ENCODE measurements around the gene GKN2. TPM values are rescaled to one million over a fixed set of nuclear protein-coding genes. Genes with fewer than 3 reads are reported as not detected.

The GKN2 gene
- total RNA-seq (2022) (not detected in 2 replicates), Bru-seq, nascent RNA (not detected), BruChase-seq, experiment 1, labeled RNA remaining after a 6-hour chase (not detected), BruChase-seq, experiment 2, labeled RNA remaining after a 2-hour chase (not detected)
- long read RNA-seq: 0 reads

GRCh38 chr2:68952887-68953521 is at the start of gene GKN2:
Gene GKN2 (minus strand): TSS chr2:68952893. CDS start chr2:68952861, 32 bp downstream.
- CTCF ChIA-PET: no interaction called here
- BruUV-seq (replicated peaks): no TSS peak
- Mint-ChIP-seq H3K4me1 (ENCODE audit: low read depth, unreplicated experiment) (no peaks in the 10 kb centered on the region), H3K36me3 (ENCODE audit: insufficient read depth, unreplicated experiment) (no peaks in the 10 kb centered on the region), H3K27ac (ENCODE audit: unreplicated experiment) (no peak within 1 kb of the TSS), H3K4me3 (ENCODE audit: low read depth, unreplicated experiment) (no peak within 1 kb of the TSS), H3K9me3 (ENCODE audit: low read depth, unreplicated experiment) (no peaks in the 10 kb centered on the region), H3K27me3 (ENCODE audit: unreplicated experiment) (peaks cover 74% of the 10 kb centered on the region)
- no peak for TF ChIP-seq CTCF (IDR thresholded peaks at IDR 0.05; ENCODE audit: unreplicated experiment)
- DNase-seq: no peak
- intact Hi-C loops (cut with micrococcal nuclease; ENCODE audit: unreplicated experiment): no loop called here

- Mint-ChIP-seq H3K27ac (ENCODE audit: unreplicated experiment) (no peak overlapping the region), H3K9me3 (ENCODE audit: low read depth, unreplicated experiment) (peaks cover 14% of the 10 kb centered on the region), H3K27me3 (ENCODE audit: unreplicated experiment) (peaks cover 77% of the 10 kb centered on the region), H3K36me3 (ENCODE audit: insufficient read depth, unreplicated experiment) (no peaks in the 10 kb centered on the region), H3K4me1 (ENCODE audit: low read depth, unreplicated experiment) (no peaks in the 10 kb centered on the region), H3K4me3 (ENCODE audit: low read depth, unreplicated experiment) (no peak overlapping the region)
- no peak for TF ChIP-seq CTCF (IDR thresholded peaks at IDR 0.05; ENCODE audit: unreplicated experiment)
- DNase-seq: no peak
- intact Hi-C loops (cut with micrococcal nuclease; ENCODE audit: unreplicated experiment): no loop called here
- BruUV-seq (replicated peaks): no TSS peak
- CTCF ChIA-PET: no interaction called here
These were observed 49.2 kb upstream of the GKN2 start for GRCh38 chr2:69001879-69002278.

GRCh38 chr2:68997401-68997800 is 44.7 kb upstream of the GKN2 start:
- no peak for TF ChIP-seq CTCF (IDR thresholded peaks at IDR 0.05; ENCODE audit: unreplicated experiment)

GRCh38 chr2:68995916-68996315 is 43.2 kb upstream of the GKN2 start:
- no peaks in the 10 kb centered on the region for H3K4me1 Mint-ChIP-seq (ENCODE audit: low read depth, unreplicated experiment)
- peaks cover 76% of the 10 kb centered on the region for H3K27me3 Mint-ChIP-seq (ENCODE audit: unreplicated experiment)
- intact Hi-C loops (cut with micrococcal nuclease; ENCODE audit: unreplicated experiment): no loop called here
- CTCF ChIA-PET: no interaction called here
- no peak for TF ChIP-seq CTCF (IDR thresholded peaks at IDR 0.05; ENCODE audit: unreplicated experiment)
- no TSS peak for BruUV-seq (replicated peaks)
- DNase-seq: no peak
- H3K9me3 Mint-ChIP-seq (ENCODE audit: low read depth, unreplicated experiment): no peaks in the 10 kb centered on the region
- H3K36me3 Mint-ChIP-seq (ENCODE audit: insufficient read depth, unreplicated experiment): no peaks in the 10 kb centered on the region
- no peak overlapping the region for H3K27ac Mint-ChIP-seq (ENCODE audit: unreplicated experiment)
- no peak overlapping the region for H3K4me3 Mint-ChIP-seq (ENCODE audit: low read depth, unreplicated experiment)

More at GRCh38 chr2:68997401-68997800, 44.7 kb upstream of the GKN2 start:
- intact Hi-C loops (cut with micrococcal nuclease; ENCODE audit: unreplicated experiment): no loop called here
- BruUV-seq (replicated peaks): no TSS peak
- CTCF ChIA-PET: interaction anchor here (0.8 kb wide), 1 partner anchor 8 kb away, joined by 3 read pairs; no protein-coding TSS in a partner anchor
- Mint-ChIP-seq H3K36me3 (ENCODE audit: insufficient read depth, unreplicated experiment) (no peaks in the 10 kb centered on the region), H3K27ac (ENCODE audit: unreplicated experiment) (no peak overlapping the region), H3K9me3 (ENCODE audit: low read depth, unreplicated experiment) (peaks cover 9% of the 10 kb centered on the region), H3K4me3 (ENCODE audit: low read depth, unreplicated experiment) (no peak overlapping the region), H3K27me3 (ENCODE audit: unreplicated experiment) (peaks cover 81% of the 10 kb centered on the region), H3K4me1 (ENCODE audit: low read depth, unreplicated experiment) (no peaks in the 10 kb centered on the region)
- DNase-seq: no peak
